ENCODE data around the gene MYO10.
A peak's percentile ranks its signal among the peaks of the same experiment; 100 is the strongest.

The MYO10 gene

GRCh38 chr5:16702964-16703363, 233.1 kb downstream of the MYO10 start:
- H3K27ac ChIP-seq: no peak overlapping the region
- no peak for TF ChIP-seq ZFX (IDR thresholded peaks at IDR 0.05)
- TF ChIP-seq, protein P1, sequence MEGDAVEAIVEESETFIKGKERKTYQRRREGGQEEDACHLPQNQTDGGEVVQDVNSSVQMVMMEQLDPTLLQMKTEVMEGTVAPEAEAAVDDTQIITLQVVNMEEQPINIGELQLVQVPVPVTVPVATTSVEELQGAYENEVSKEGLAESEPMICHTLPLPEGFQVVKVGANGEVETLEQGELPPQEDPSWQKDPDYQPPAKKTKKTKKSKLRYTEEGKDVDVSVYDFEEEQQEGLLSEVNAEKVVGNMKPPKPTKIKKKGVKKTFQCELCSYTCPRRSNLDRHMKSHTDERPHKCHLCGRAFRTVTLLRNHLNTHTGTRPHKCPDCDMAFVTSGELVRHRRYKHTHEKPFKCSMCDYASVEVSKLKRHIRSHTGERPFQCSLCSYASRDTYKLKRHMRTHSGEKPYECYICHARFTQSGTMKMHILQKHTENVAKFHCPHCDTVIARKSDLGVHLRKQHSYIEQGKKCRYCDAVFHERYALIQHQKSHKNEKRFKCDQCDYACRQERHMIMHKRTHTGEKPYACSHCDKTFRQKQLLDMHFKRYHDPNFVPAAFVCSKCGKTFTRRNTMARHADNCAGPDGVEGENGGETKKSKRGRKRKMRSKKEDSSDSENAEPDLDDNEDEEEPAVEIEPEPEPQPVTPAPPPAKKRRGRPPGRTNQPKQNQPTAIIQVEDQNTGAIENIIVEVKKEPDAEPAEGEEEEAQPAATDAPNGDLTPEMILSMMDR (conservative IDR thresholded peaks at IDR 0.05): no peak

- no peak overlapping the region for H3K27ac ChIP-seq
- TF ChIP-seq, protein P1 (conservative IDR thresholded peaks at IDR 0.05): no peak
- TF ChIP-seq ZFX (IDR thresholded peaks at IDR 0.05): no peak
Observed at GRCh38 chr5:16701134-16702099, 234.7 kb downstream of the MYO10 start.

- TF ChIP-seq, protein P1 (conservative IDR thresholded peaks at IDR 0.05): no peak
- no peak for TF ChIP-seq ZFX (IDR thresholded peaks at IDR 0.05)
- no peak overlapping the region for H3K27ac ChIP-seq
Observed at GRCh38 chr5:16700081-16700480, 236.0 kb downstream of the MYO10 start.

DNA sequence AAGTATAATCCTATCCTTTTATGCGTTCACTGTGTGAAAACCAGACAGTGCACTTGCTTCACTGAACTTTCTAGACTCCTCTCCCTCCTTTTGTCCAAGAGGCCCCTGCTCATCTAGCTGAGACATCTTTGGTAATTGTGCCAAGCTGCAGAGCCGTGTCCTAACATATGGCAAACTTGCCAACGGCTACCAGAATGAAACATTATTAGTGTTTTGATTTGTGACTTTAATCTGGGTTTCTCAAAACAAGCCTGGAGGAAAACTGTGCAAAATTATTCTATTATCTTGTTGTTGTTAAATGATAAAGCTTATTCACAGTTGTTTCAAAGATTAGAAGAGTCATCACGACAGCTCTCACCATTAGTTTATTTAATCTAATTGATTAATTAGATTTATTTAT, 240.3 kb downstream of the MYO10 start:
- H3K27ac ChIP-seq: no peak overlapping the region
- no peak for TF ChIP-seq ZFX (IDR thresholded peaks at IDR 0.05)
- TF ChIP-seq, protein P1 (conservative IDR thresholded peaks at IDR 0.05): no peak

DNA sequence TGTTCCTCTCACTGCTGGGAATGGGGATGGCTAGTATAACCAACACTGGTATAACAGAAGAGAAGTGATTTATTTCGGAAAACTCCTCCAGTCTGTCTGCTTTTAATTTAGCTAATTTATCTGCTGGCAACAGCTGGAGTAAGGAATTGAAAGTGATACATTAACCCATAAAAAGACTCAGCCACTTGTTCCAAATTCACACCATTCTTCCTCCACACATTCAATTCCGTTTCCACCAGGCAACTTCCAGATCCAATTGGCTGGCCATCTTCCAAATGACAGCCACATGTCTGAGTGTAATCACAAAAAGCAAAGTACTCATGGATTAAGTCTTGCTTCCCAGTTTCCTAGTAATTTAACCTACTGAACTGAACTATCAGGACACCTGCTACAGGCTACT, 242.2 kb downstream of the MYO10 start:
- no peak for TF ChIP-seq ZFX (IDR thresholded peaks at IDR 0.05)
- TF ChIP-seq, protein P1 (conservative IDR thresholded peaks at IDR 0.05): no peak
- no peak overlapping the region for H3K27ac ChIP-seq

GRCh38 chr5:16691731-16692130, 244.4 kb downstream of the MYO10 start:
- no peak for TF ChIP-seq ZFX (IDR thresholded peaks at IDR 0.05)
- TF ChIP-seq, protein P1 (conservative IDR thresholded peaks at IDR 0.05): no peak

DNA sequence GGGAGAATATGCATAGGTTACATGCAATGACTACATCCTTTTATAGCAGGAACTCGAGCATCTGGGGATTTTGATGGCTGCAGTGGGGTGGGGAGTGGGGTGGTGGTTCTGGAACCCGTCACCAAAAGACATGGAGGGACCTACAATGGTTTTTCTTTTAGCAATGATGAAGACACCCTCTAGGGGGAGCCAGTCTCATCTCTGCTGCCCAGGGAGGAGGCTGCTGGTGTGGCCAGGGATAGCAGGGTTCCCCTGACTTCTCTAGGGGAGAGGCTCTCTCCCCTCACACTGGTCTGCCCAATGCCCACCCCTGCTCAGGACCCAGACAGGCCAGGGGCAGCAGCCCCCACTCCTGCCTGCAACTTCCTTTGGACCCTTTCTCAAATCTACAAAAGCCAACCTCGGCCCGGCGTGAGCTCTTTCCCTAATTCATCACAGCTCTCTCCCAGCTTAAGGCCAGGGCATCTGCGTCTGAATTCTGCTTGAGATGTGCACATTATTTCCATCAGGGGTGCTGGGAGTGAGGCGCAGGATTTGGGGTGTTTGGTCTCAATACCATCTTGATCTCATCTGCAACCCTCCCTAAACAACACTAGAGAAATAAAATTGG, 245.7 kb downstream of the MYO10 start:
- no peak for TF ChIP-seq ZFX (IDR thresholded peaks at IDR 0.05)
- TF ChIP-seq, protein P1 (conservative IDR thresholded peaks at IDR 0.05): peak; percentile 83
- no peak overlapping the region for H3K27ac ChIP-seq

More at GRCh38 chr5:16691731-16692130, 244.4 kb downstream of the MYO10 start:
- no peak overlapping the region for H3K27ac ChIP-seq

All from C4-2B (cell line).